ENCODE measurements around the gene CD2BP2.
A peak's percentile ranks its signal among the peaks of the same experiment; 100 is the strongest.

CD2BP2 gene

DNA sequence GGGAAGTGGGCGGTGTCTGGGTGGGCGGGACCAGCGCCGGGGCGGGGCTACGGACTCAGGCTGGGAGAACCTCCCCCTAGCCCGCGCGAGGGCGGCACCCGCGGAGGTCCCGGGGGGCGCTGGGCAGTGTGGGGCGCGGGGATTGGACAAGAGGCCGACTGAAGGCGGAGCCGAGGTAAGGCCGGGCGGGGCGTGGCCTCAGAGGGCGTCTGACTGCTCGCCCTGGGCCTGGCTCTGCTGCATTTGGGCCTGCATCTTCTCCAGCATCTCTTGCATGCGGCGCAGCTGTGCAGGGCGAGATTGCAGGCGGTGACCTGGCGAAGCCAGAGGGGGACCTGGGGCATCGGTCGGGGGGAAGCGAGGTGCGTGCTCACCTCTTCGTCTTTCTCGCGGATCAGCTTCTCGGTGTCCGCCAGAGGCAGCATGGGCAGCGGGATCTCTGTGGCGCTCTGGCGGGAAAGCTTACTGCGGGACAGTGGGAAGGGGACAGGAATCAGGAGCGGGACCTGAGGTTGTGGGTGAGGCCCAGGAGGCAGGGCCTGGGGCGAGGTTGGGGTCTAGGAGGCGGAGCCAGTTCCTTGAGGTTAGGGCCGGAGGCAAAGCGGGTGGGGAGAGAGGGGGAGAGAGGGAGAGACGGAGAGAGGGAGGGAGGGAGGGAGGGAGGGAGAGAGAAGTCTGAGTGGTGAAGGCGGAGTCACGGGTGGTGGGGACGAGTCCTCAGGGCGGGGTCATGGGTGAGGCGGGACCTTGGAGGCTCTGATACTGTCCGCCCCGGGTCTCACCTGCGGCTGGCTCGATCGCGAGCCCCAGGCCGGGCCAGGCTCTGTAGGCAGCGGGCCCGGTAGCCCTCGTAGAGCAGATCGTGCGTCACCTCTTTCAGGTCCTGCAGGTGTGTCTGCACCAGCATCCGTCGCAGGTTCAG, 23.4 kb upstream of the CD2BP2 start:
- DNase-seq = peak; percentile 100

DNA sequence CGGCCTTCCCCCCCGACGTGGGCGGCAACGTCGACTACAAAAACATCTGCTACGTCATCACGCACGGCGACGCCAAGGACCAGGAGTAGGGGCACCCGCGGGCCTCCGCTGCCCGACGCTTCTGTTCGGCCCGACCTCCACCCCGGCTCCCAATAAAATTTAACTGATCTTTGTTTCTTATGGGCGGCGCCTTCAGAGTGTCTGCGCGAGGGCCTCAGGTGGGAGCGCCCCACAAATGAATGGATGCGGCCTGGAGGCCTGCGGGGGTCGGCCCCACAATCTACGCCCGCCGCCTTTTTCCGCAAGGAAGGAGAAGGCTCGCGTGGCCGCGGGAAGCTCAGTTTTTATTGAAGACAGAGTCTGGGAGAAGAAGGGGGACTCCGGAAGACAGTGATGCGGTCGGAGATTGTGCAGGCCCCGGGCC, 22.7 kb upstream of the CD2BP2 start:
- DNase-seq = peak; percentile 92

DNA sequence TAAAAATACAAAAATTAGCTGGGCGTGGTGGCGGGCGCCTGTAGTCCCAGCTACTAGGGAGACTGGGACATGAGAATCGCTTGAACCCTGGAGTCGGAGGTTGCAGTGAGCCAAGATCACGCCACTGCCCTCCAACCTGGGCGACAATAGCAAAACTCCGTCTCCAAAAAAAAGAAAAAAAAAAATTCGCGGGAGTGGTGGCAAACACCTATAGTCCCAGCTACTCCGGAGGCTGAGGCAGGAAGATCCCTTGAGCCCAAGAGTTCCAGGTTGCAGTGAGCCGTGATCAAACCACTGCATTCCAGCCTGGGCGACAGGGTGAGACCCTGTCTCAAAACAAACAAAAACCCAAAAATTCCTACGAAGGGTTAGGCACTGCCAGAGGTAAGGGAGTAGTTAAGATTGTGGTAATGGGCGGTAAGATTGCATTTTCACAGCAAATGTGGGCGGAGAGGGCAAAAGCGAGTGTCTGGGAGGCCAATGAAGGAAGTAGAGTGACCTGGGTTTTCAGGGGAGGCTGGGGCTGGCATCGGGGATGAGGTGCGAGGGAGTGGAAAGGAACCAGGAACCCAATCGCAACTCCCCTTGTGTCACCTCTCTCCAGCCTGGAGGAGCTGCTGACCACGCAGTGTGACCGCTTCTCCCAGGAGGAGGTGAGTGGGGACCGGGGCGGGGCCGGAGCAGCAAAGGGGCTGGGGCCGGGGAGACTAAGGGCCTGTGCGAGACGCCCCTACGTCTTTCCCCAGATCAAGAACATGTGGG, 22.1 kb upstream of the CD2BP2 start:
- DNase-seq = no peak

DNA sequence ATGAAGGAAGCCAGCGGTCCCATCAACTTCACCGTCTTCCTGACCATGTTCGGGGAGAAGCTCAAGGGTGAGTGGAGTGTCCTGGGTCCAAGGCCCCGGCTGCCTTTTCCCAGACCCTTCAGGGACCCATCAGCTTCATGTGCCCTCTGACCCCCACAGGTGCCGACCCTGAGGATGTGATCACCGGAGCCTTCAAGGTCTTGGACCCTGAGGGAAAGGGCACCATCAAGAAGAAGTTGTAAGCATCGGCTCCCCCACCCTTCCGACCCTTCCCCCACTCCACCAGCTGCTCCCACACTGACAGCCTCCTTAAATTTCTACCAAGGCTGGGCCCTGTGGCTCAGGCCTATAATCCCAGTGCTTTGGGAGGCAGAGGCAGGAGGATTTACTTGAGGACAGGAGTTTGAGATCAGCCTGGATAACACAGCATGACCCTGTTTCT, 21.4 kb upstream of the CD2BP2 start:
- no peak for DNase-seq

GRCh38 chr16:30375864-30376263, 20.8 kb upstream of the CD2BP2 start:
- no peak for DNase-seq

DNA sequence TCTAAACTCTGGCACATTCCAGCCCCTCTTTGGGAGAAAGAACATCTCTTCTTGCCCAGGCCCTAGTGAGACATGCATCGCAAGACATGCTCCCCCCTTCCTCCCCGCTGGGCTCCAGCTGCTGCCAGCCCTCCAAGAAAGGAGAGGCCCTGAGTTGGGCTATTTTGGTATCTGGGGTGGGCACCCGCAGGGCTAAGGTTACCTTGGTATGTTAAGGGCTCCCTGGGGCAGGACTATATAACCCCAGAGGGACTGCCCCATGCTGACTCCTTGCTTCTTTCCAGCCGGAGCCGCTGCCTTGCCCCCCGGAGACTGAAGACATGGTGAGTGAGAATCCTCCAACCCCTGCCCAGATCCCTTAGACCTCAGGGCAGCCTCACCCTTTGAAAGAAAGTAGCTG, 19.4 kb upstream of the CD2BP2 start, which contains the start of gene MYL11:
Gene MYL11 (plus strand): TSS at position 265 of the 400 bp plus-strand sequence. CDS start 56 bp downstream, at position 321.
- no peak for DNase-seq

DNA sequence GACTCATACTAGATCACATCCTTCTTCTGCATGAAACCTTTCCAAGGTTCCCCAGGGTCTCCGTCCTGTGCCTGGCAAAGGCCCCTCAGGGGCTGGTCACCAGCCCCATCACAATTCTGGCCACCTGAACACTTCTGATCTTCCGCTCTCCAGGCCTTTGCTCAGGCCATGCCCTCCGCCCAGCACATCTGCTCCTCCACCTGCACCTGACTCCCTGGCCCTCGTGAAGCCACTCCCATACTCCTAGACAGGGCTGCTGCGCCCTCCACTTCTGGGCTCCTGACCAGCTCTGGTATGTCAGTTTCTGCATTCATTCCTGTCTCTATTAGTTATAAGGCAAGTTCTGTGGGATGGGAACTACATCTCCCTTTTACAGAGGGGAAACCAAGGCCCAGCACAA, 17.6 kb upstream of the CD2BP2 start:
- DNase-seq = no peak

- no peak for DNase-seq
Measured at GRCh38 chr16:30372038-30372712, 17.1 kb upstream of the CD2BP2 start.

- no peak for DNase-seq
Measured at GRCh38 chr16:30371248-30371816, 16.2 kb upstream of the CD2BP2 start.

- peak; percentile 100 for DNase-seq
Measured at GRCh38 chr16:30370456-30371247, 15.5 kb upstream of the CD2BP2 start, which contains the start of gene TBC1D10B. Gene TBC1D10B (minus strand): TSS chr16:30370494. CDS start chr16:30370183, 311 bp downstream.

DNA sequence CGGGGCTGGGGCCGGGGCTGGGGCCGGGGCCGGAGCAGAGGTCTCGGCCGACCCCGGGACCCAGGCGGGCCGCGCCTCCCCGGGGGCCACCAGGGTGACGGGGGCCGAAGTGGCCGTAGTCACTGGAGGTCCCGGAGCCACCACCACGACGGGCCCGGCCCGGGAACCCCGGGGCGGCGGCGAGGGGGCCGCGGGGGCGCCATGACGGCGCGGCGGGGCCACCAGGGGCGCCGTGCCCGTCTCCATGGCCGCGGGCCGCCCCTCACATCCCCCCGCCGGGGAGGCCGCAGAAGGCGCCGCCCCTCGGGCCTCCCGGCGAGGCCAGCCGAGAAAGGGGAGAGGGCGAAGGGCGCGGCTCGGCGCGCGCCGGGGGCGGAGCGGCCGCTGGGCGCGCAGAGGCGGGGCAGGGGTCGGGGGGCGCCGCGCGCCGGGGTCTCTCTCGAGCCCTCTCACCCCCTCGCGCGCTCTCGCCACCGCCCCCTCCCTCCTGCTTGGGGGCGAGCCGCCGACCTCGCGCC, 14.9 kb upstream of the CD2BP2 start:
- DNase-seq = no peak

DNA sequence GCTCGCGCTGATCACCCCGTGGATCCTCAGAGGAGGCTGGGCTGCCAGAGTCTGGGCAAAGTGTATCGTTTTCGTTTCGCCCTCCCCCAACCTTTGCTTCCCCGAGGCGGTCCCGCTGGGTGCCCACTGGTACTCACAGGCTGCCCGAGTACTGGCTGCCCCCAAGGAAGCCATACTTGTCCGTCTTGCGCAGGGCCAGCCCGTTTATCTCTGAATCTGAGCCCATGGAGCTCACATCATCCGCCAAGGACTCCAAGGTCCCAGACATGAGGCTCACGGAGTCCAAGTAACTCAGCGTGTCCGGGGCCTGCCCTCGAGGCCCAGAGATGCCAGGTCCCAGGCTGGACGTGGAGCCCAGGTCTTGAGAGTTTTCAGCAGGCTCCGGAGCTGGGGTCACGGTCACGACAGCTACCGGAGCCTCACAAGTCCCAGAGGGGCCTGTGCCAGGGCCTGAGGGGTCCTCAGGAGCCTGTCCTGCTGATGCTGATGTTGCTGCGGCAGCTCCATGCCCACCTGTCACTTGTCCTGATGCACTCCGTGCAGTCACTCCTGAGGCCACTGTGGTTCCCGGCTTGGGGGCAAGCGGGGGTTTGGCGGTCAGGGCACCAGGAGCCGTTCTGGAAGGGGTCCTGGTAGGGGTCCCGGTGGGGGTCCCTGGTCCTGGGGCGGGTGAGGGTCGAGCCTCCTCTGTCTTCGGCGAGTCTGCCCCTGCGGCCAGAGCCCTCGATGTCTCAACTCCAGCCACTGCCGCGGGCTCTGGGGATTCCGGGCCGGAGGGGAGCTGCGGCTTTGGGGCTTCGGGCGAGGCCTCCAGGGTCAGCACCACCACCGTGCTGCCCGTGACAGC, 14.2 kb upstream of the CD2BP2 start:
- DNase-seq = no peak

- no peak for DNase-seq
Measured at GRCh38 chr16:30368792-30369090, 13.6 kb upstream of the CD2BP2 start.

GRCh38 chr16:30368122-30368791, 13.1 kb upstream of the CD2BP2 start:
- DNase-seq = no peak

DNA sequence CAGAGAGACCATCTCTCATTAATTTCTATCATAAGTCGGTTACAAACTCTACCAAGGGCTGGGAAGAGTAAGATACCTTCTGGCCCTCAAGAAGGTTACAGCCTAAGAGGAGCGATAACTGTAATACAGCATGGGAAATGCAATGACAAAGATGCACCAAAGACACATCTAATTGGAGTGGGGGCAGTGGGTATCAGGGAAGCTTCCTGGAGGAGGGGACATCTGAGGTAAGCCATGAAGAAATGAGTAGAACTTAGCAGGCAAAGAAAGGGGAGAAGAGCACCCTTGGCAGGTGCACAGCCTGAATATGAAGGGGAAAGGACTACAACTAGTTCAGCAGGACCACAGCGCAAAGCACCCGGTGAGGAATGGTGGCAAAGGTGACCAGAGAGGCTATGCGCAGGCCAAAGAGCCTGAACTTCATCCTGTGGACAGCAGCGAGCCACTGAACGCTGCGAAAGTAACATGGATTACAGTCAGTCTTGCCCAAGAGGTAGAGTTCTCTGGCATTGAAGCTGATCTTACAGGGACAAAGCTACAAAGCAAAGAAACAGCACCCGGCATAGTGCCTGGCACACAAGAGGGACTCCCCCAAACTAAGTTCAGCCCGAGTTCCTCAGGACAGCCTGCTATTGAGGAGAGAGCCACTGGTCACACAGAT, 12.4 kb upstream of the CD2BP2 start:
- DNase-seq = no peak

- no peak for DNase-seq
Measured at GRCh38 chr16:30366511-30366910, 11.4 kb upstream of the CD2BP2 start.

DNA sequence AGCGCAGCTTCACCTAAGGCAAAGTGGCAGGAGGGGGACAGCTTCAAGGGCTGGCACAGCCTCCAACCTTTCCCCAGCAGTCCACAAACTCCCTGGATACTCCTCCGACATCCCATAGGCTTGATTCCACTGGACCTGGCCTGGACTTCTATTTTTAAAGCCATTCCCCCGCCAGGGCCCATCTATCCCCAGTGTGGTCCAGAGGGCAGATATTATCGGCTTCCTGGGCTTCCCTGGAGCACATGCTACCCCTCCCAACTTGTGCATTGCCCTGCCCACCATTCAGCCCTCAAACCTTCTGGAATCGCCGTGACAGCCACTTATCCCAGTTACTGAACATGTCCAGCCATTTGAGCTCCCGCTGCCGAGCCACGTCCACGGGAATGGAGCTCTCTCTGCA, 10.1 kb upstream of the CD2BP2 start:
- DNase-seq = no peak

DNA sequence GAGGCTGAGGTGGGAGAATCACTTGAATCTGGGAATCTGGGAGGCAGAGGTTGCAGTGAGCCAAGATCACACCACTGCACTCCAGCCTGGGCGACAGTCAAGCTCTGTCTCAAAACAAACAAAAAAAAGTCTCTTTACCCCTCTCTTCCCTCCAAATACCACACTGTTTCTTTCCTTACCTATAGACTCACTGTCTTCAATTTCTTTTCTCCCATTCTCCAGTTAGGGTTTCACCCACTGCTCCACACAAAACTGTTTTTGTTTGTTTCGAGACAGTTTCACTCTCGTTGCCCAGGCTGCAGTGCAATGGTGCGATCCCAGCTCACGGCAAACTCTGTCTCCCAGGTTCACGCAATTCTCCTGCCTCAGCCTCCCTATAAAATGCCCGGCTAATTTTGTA, 6.1 kb upstream of the CD2BP2 start:
- DNase-seq = no peak

DNA sequence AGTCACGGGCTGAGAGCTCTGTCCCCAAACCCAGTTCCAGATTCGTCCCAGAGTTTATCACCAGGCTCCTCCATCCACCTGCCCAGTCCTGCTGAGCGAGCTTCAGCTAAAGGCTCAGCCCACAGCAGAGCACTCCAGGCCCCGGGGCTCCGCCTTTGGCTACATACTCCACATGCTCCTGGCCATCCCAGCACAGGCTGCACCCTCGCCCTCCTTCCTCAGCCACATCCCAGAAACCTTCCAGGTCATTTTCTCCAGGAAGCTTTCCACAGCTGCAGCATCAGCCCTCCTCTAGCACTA, 4.7 kb upstream of the CD2BP2 start:
- DNase-seq = no peak
